Endodermal cell (in vitro differentiated cells): ENCODE results near the gene DLG1. TPM values are rescaled to one million over a fixed set of nuclear protein-coding genes. Genes with fewer than 3 reads are reported as not detected.

Source experiments
- DNase-seq: peaks from one replicate; pipeline ENCODE4 v3.0.0-alpha.2; 2017
- H3K27ac ChIP-seq: 2 replicates; pipeline ENCODE4 v1.5.1; 2013; ENCODE audit warnings: mild to moderate bottlenecking, low read depth, low read length, moderate library complexity
- H3K27me3 ChIP-seq: 2 replicates; pipeline ENCODE4 v1.6.1; 2013; ENCODE audit warnings: mild to moderate bottlenecking, low read length, moderate library complexity; ENCODE audit not compliant: insufficient read depth, control insufficient read depth, poor library complexity, severe bottlenecking
- H3K36me3 ChIP-seq: 2 replicates; pipeline ENCODE4 v1.7.0; 2013; ENCODE audit warnings: mild to moderate bottlenecking, low read length, moderate library complexity; ENCODE audit not compliant: control insufficient read depth, insufficient read depth
- H3K4me1 ChIP-seq: one replicate; pipeline ENCODE4 v1.7.0; 2013; ENCODE audit warnings: low read length; ENCODE audit not compliant: control insufficient read depth, insufficient read depth
- H3K4me3 ChIP-seq: 2 replicates; pipeline ENCODE4 v1.5.1; 2013; ENCODE audit warnings: mild to moderate bottlenecking, low read length, moderate library complexity
- H3K9ac ChIP-seq: 2 replicates; pipeline ENCODE4 v1.6.1; 2013; ENCODE audit warnings: mild to moderate bottlenecking, low read length, moderate library complexity; ENCODE audit not compliant: poor library complexity, severe bottlenecking; ENCODE audit errors: extremely low read depth
- H3K9me3 ChIP-seq: 2 replicates; pipeline ENCODE4 v1.6.1; 2013; ENCODE audit warnings: mild to moderate bottlenecking, low read length, moderate library complexity; ENCODE audit not compliant: control insufficient read depth
- H3K27ac Mint-ChIP-seq: 2 replicates; pipeline ENCODE4 v1.8.0; 2020; ENCODE audit warnings: mixed read lengths
- H3K27me3 Mint-ChIP-seq: 2 replicates; pipeline ENCODE4 v1.8.0; 2021; ENCODE audit warnings: mild to moderate bottlenecking, mixed read lengths; ENCODE audit not compliant: insufficient read depth
- H3K36me3 Mint-ChIP-seq: 2 replicates; pipeline ENCODE4 v1.8.0; 2020; ENCODE audit warnings: low read depth, mixed read lengths
- H3K4me1 Mint-ChIP-seq: 2 replicates; pipeline ENCODE4 v1.8.0; 2020; ENCODE audit warnings: mixed read lengths
- H3K4me3 Mint-ChIP-seq: 2 replicates; pipeline ENCODE4 v1.8.0; 2020; ENCODE audit warnings: mild to moderate bottlenecking, moderate library complexity, mixed read lengths
- H3K9me3 Mint-ChIP-seq: 2 replicates; pipeline ENCODE4 v1.8.0; 2020; ENCODE audit warnings: mild to moderate bottlenecking, mixed read lengths
- WGBS, 2 experiments: methylation state at CpG; one replicate each; pipeline versions ENCODE4 v1.1.5 to v1.1.7; 2013; ENCODE audit warnings: missing lambda C conversion rate in 2 of 2, mixed read lengths in 1 of 2; ENCODE audit not compliant: insufficient coverage in 1 of 2, insufficient read length in 1 of 2; 5-methylcytosine and 5-hydroxymethylcytosine counted together
- total RNA-seq, 2 donors: library from RNA; stranded (reverse); fragmentation: NEBNext Ultra II Directional in 1 of 2; extraction: Animal tissue kit (Norgen Biotek cat#: 25700) in 1 of 2; gene quantifications; 2 replicates in 1 of 2; 3 replicates in 1 of 2; pipeline ENCODE4 v1.2.1, GENCODE V29; 2021
- TF ChIP-seq, protein P1 (sequence below): fragments of 200-600 bp; sonication (generic); conservative IDR thresholded peaks from 2 replicates; pipeline ENCODE4 v1.5.0; 2021; ENCODE audit warnings: antibody characterized with exemption, mild to moderate bottlenecking

DLG1 gene
- total RNA-seq, 2 donors from 2014 or later: 78.7 to 96.9 TPM

DNA sequence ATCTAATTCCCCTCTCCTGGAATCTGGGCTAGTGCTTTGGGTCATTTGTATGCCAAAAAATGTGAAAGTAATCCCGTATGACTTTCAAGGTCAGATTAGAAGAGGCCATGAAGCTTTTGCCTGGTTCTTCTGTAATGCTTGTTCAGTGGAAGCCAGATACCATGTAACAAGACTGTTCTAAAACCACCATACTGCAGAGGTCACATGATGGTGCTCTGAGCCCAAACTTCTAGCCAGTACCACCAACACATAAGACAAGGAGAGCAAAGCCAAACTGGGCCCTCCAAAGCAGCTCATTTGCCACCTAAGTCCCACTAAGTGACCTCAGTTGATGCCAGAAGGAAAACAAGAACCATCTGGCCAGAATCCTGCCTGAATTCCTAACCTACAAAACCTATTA is 204.5 kb downstream of the DLG1 start:
- no peaks in the 10 kb centered on the region for H3K4me1 ChIP-seq
- H3K9me3 ChIP-seq: no peaks in the 10 kb centered on the region
- Mint-ChIP-seq H3K27ac (no peak overlapping the region), H3K9me3 (no peaks in the 10 kb centered on the region), H3K4me1 (no peaks in the 10 kb centered on the region), H3K36me3 (peaks cover 24% of the 10 kb centered on the region), H3K4me3 (no peak overlapping the region), H3K27me3 (no peaks in the 10 kb centered on the region)
- no peak for DNase-seq
- H3K36me3 ChIP-seq: peaks cover 31% of the 10 kb centered on the region
- H3K27me3 ChIP-seq: no peaks in the 10 kb centered on the region
- WGBS, 2 experiments: 89 to 100% methylated on average over 1 of the region's 1 CpG
- H3K4me3 ChIP-seq: no peak overlapping the region
- no peak overlapping the region for H3K9ac ChIP-seq
- H3K27ac ChIP-seq: peak overlapping the region; percentile 6
- TF ChIP-seq, protein P1, sequence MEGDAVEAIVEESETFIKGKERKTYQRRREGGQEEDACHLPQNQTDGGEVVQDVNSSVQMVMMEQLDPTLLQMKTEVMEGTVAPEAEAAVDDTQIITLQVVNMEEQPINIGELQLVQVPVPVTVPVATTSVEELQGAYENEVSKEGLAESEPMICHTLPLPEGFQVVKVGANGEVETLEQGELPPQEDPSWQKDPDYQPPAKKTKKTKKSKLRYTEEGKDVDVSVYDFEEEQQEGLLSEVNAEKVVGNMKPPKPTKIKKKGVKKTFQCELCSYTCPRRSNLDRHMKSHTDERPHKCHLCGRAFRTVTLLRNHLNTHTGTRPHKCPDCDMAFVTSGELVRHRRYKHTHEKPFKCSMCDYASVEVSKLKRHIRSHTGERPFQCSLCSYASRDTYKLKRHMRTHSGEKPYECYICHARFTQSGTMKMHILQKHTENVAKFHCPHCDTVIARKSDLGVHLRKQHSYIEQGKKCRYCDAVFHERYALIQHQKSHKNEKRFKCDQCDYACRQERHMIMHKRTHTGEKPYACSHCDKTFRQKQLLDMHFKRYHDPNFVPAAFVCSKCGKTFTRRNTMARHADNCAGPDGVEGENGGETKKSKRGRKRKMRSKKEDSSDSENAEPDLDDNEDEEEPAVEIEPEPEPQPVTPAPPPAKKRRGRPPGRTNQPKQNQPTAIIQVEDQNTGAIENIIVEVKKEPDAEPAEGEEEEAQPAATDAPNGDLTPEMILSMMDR: no peak

DNA sequence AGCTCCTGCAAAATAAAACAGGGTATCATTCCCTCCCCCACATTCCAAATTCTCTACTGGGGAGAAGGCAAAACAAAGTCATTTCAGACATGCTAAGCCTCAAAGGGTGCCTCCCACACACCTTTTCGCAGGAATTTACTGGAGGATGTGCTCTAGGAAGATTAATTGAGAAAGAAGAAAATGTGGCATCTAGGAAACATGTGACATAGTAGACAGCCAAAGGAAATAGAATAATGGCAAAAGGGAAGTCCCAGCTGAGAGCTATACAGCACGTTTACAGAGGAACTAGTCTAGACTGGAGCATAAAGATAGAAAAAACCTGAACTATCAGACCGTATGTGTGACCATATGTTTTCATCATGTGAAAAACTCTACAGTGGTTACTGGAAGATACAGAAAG is 210.0 kb downstream of the DLG1 start:
- WGBS, 2 experiments: 82 to 91% methylated on average over 3 of the region's 3 CpGs
- H3K4me3 ChIP-seq: no peak overlapping the region
- Mint-ChIP-seq H3K27me3 (no peaks in the 10 kb centered on the region), H3K27ac (no peak overlapping the region), H3K4me1 (peaks cover 7% of the 10 kb centered on the region), H3K9me3 (no peaks in the 10 kb centered on the region), H3K4me3 (no peak overlapping the region), H3K36me3 (peaks cover 19% of the 10 kb centered on the region)
- H3K9ac ChIP-seq: no peak overlapping the region
- TF ChIP-seq, protein P1: no peak
- H3K4me1 ChIP-seq: no peaks in the 10 kb centered on the region
- DNase-seq: no peak
- no peaks in the 10 kb centered on the region for H3K9me3 ChIP-seq
- H3K36me3 ChIP-seq: peaks cover 31% of the 10 kb centered on the region
- H3K27me3 ChIP-seq: no peaks in the 10 kb centered on the region
- no peak overlapping the region for H3K27ac ChIP-seq

DNA sequence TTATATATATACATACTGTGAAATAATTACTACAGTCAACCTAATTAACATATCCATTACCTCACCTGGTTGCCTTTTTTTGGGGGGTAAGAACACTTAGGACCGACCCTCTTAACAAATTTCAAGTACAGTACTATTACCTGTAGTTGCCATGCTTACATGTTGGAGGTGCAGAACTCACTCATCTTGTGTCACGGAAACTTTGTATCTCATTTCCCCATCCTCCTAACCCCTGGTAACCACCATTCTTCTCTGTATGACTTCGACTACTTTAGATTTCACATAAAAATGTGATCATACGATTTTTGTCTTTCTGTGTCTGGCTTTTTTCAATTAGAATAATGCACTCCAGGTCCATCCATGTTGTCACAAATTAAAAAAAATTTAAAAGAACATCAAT is 213.3 kb downstream of the DLG1 start:
- H3K27ac ChIP-seq: no peak overlapping the region
- Mint-ChIP-seq H3K27ac (no peak overlapping the region), H3K4me1 (peaks cover 7% of the 10 kb centered on the region), H3K27me3 (no peaks in the 10 kb centered on the region), H3K4me3 (no peak overlapping the region), H3K9me3 (no peaks in the 10 kb centered on the region), H3K36me3 (peaks cover 28% of the 10 kb centered on the region)
- TF ChIP-seq, protein P1: no peak
- H3K27me3 ChIP-seq: no peaks in the 10 kb centered on the region
- no peaks in the 10 kb centered on the region for H3K9me3 ChIP-seq
- no peak for DNase-seq
- no peak overlapping the region for H3K9ac ChIP-seq
- no peaks in the 10 kb centered on the region for H3K4me1 ChIP-seq
- no peak overlapping the region for H3K4me3 ChIP-seq
- WGBS, 2 experiments: 95 to 97% methylated on average over 4 of the region's 4 CpGs
- peaks cover 51% of the 10 kb centered on the region for H3K36me3 ChIP-seq
